Uterus (tissue), 2 donors: ENCODE measurements around the gene LAS1L.

ENCODE experiments used
- CTCF ChIP-seq, 4 experiments: fragments of 200-600 bp in 2 of 4; fragments of 450-650 bp in 2 of 4; sonication (generic) in 2 of 4; IDR thresholded peaks; one replicate each; pipeline ENCODE4 v1.5.1; 2016 to 2019; ENCODE audit warnings: antibody characterized with exemption in 4 of 4, mild to moderate bottlenecking in 2 of 4, moderate library complexity in 1 of 4
- POLR2A ChIP-seq, 2 donors: fragments of 450-650 bp; IDR thresholded peaks; one replicate each; pipeline ENCODE4 v1.6.1; 2016; ENCODE audit warnings: antibody characterized with exemption in 2 of 2, mild to moderate bottlenecking in 1 of 2, moderate library complexity in 1 of 2

- TF ChIP-seq CTCF (IDR thresholded peaks at IDR 0.05) (no peak), POLR2A (IDR thresholded peaks at IDR 0.05) (no peak)
These were observed 43.0 kb downstream of the LAS1L start for GRCh38 chrX:65491620-65492019.
